Neural progenitor cell (in vitro differentiated cells): ENCODE data around the gene TRPC4.

Experiments used
- CTCF ChIP-seq: fragments of 200-600 bp; sonication (generic); IDR thresholded peaks from 2 replicates; pipeline ENCODE4 v1.5.1; 2017; ENCODE audit warnings: antibody characterized with exemption, mild to moderate bottlenecking
- EZH2 ChIP-seq: fragments of 200-600 bp; sonication (generic); IDR thresholded peaks from 2 replicates; pipeline ENCODE4 v1.6.1; 2017; ENCODE audit warnings: antibody characterized with exemption, mild to moderate bottlenecking, moderate library complexity
- EZH2phosphoT487 ChIP-seq: fragments of 200-600 bp; sonication (generic); IDR thresholded peaks from 2 replicates; pipeline ENCODE4 v1.6.1; 2017; ENCODE audit warnings: antibody characterized with exemption

GRCh38 chr13:37835392-37835791 is 34.2 kb downstream of the TRPC4 start:
- TF ChIP-seq CTCF = no peak
- no peak for TF ChIP-seq EZH2
- no peak for TF ChIP-seq EZH2phosphoT487
